Epithelial cell of prostate (primary cell): ENCODE measurements around the gene WBP11.
"Not testable (repeated sequence)": the region's sequence is repeated elsewhere in the genome, so short reads cannot be mapped to it uniquely, and the experiment has no call there.

Source experiments
- DNase-seq: peaks from one replicate; pipeline ENCODE4 v3.0.0-alpha.2; 2011; ENCODE audit warnings: low read depth, low spot score
- H3K27ac ChIP-seq: fragments of 450-650 bp; 2 replicates; pipeline ENCODE4 v1.5.1; 2017; ENCODE audit warnings: mild to moderate bottlenecking

Gene WBP11

GRCh38 chr12:14774906-14775635 is 28.2 kb downstream of the WBP11 start:
- no peak for DNase-seq
- H3K27ac ChIP-seq = peak overlapping the region; percentile 93

GRCh38 chr12:14774074-14774905 is 29.0 kb downstream of the WBP11 start:
- DNase-seq = peak; percentile 75
- peak overlapping the region; percentile 93 for H3K27ac ChIP-seq

GRCh38 chr12:14773685-14774073 is 29.6 kb downstream of the WBP11 start:
- DNase-seq = no peak
- peak overlapping the region; percentile 93 for H3K27ac ChIP-seq

GRCh38 chr12:14772946-14773345 is 30.3 kb downstream of the WBP11 start:
- DNase-seq = no peak
- no peak overlapping the region for H3K27ac ChIP-seq

GRCh38 chr12:14771651-14772137 is 31.6 kb downstream of the WBP11 start:
- H3K27ac ChIP-seq = peak overlapping the region; percentile 88
- DNase-seq = no peak

- peak overlapping the region; percentile 88 for H3K27ac ChIP-seq
- DNase-seq = peak; percentile 84
Observed at GRCh38 chr12:14770496-14771461, 32.5 kb downstream of the WBP11 start.

GRCh38 chr12:14769969-14770495 is 33.2 kb downstream of the WBP11 start:
- peak overlapping the region; percentile 88 for H3K27ac ChIP-seq
- DNase-seq = no peak

GRCh38 chr12:14769466-14769968 is 33.8 kb downstream of the WBP11 start:
- DNase-seq = no peak

GRCh38 chr12:14768823-14769405 is 34.4 kb downstream of the WBP11 start:
- H3K27ac ChIP-seq = peak overlapping the region; percentile 88
- DNase-seq = no peak

More at GRCh38 chr12:14769466-14769968, 33.8 kb downstream of the WBP11 start:
- peak overlapping the region; percentile 88 for H3K27ac ChIP-seq

- no peak for DNase-seq
- peak overlapping the region; percentile 88 for H3K27ac ChIP-seq
Observed at GRCh38 chr12:14767617-14768016, 35.7 kb downstream of the WBP11 start.

GRCh38 chr12:14766649-14767215 is 36.5 kb downstream of the WBP11 start:
- DNase-seq = no peak
- peak overlapping the region; percentile 88 for H3K27ac ChIP-seq

GRCh38 chr12:14766020-14766419 is 37.3 kb downstream of the WBP11 start:
- not testable (repeated sequence) for DNase-seq
- H3K27ac ChIP-seq = peak overlapping the region; percentile 88

GRCh38 chr12:14765398-14765797 is 37.9 kb downstream of the WBP11 start:
- H3K27ac ChIP-seq = peak overlapping the region; percentile 88
- DNase-seq = no peak

- DNase-seq, H3K27ac ChIP-seq: not testable (repeated sequence)
Observed at GRCh38 chr12:14759711-14760280, 43.5 kb downstream of the WBP11 start.

GRCh38 chr12:14756334-14757143 is 46.7 kb downstream of the WBP11 start:
- H3K27ac ChIP-seq = no peak overlapping the region
- no peak for DNase-seq

- H3K27ac ChIP-seq = no peak overlapping the region
Observed at GRCh38 chr12:14751986-14752385, 51.3 kb downstream of the WBP11 start.

GRCh38 chr12:14743061-14743460 is 60.2 kb downstream of the WBP11 start:
- H3K27ac ChIP-seq = no peak overlapping the region
- DNase-seq = no peak

More at GRCh38 chr12:14751986-14752385, 51.3 kb downstream of the WBP11 start:
- DNase-seq = no peak

- no peak for DNase-seq
- H3K27ac ChIP-seq = no peak overlapping the region
Observed at GRCh38 chr12:14741942-14742341, 61.3 kb downstream of the WBP11 start.
